GM19099 (cell line): Measurements from ENCODE around the gene DOCK8.

ENCODE experiments used
- POLR2A ChIP-seq: IDR thresholded peaks from 3 replicates; pipeline ENCODE4 v1.6.1; 2011; ENCODE audit warnings: low read depth; ENCODE audit not compliant: insufficient read length; ENCODE audit errors: extremely low read depth

DOCK8 gene

DNA sequence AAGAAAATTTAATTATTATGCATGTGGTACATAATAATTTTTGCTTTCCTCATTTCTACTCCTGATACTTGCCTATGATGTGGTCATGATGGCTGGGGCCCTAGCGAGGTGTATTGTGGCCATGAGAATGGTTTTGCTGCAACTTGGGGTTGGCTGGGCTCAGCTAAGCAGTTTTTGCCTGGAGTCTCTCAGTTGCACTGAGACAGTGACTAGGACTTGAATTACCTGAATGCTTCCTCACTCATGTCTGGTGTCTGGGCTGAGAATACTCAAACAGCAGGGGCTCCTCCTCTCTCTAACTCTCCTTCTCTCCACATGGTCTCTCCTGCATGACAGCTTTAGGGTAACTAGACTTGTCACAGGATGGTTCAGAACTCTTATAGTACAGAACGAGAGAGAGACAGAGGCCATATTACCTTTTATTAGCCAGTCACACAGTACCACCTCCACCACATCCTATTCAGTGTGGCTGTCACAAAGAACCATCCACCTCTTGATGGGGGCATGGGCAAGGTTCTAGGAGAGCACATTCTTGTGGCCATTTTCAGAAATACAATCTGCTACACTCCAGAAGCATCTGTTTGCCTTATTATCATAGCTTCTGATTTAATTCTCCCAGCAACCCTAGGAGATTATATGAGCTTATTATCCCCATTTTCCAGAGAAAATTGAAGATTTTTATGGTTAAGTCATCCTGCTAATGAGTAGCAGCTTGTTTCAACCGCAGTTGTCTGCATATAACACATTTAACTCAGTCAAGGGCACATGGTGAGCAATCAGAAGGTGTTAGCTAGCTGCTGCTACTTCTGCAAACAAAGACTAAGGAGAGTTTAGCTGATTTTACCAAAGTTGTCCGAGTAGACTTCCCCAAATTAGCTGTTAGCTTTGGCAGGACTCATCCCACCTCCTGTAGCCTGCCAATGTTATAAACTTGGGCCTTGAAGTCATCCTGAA lies 245.1 kb downstream of the DOCK8 start:
- TF ChIP-seq POLR2A: no peak

DNA sequence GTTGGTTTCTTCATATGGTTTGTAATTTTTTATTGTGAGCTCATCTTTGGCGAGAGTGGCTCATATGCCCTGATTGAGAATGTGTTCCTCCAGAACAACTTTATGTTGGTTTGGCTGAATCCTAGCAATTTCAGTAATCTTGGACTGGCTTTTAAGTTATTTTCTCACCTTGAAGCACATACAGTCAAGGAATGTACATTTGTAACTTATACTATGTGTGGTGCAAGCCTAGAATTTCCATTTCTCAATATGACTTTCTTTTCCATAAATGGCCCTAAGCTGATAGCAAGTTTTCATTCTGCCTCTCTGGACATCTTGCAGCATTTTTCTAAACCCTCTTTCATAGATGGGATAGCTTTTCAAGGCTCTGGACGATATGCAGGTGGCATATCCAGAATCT lies 247.5 kb downstream of the DOCK8 start:
- TF ChIP-seq POLR2A: no peak

DNA sequence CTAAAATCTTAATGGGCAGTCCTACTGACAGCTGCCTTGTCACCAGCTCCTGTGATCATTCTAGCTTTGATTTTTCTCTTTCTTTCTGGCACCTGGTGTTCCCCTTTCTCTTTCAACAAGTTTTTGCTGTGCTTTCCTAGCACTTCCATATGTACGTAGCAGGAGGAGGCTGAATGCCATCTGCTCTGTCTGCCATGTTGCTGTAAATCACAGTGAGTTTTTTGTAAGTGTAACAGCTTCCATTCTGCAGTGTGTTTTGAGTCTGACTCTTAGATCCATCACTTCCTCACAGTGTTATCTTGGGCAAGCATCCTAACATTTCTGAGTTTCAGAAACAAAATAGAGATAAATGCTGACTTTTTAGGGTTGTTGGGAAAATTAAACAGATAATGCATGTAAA lies 247.9 kb downstream of the DOCK8 start:
- no peak for TF ChIP-seq POLR2A

DNA sequence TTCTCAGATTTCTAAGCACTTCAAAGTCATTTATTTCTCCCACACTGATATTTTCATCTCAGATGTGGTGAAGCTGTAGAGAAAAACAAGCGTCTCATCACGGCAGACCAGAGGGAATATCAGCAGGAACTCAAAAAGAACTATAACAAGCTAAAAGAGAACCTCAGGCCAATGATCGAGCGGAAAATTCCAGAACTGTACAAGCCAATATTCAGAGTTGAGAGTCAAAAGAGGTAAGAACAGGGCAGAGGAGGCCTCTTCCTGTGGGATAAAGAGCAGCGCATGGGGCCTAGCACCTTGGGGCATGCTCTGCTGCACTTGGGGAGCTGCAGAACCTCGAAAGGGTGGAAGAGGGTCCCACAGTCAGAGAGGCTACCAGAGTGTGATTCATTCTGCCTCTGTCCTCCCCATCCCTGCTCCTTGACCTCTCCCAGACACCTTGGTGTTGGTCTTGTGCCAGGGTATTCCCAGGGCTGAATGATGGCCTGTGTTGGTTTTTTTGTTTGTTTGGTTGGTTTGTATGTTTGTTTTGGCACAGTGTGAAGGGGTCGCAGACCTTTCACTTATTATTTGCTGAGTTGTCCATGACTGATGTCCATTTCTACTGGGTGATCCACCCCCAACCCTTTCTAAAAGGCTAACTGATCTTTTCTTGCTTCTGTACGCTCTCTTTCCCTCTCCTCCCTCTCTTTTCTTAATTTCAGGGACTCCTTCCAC lies 248.9 kb downstream of the DOCK8 start:
- TF ChIP-seq POLR2A: no peak

DNA sequence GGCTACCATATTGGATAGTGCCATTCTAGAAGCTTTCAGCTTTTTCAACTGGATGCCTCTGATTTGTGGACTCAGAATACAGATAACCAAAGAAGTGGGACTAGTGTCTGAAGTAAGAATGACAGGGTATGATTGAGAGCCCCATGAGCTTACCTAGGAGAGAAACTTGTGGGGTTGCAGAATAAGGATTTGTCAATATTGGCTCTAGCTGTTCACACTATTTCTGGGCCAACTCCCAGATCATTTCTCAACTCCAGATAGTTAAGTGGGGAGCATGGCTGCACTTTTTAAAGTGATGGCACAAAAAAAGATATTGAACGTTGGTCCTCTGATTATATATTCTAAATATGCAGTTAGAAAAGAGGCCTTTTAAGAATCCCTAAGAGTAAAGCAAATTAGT lies 252.1 kb downstream of the DOCK8 start:
- TF ChIP-seq POLR2A: no peak

DNA sequence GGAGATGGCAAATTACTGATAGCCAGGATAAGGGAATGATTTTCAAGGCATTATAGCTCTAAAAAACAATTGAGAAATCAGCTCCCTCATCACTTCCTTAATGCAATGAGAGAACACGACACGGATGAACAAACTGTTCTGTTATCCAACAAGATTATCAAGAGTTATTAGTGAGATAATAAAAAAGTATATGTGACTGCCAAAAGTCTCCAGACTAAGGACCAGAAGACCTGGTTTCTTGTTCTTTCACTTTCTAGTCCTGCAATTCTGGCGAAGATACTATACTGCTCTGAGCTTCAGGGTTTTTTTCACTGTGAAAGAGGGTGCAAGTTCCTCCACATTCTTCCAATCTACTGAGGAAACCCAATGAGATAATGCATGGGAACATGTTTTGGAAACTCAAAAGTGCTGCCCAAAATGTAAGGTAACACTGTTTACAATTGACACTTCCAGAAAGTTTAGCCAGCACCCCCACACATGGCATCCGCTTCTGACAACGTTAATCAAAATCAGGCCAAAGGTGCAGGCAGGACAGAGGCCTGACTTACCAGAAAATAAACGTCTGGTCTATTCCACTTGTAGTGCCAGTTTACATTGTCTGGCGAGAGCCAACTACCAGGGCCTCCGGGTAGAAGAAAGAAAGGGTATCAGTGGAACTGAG lies 254.2 kb downstream of the DOCK8 start:
- TF ChIP-seq POLR2A: no peak

DNA sequence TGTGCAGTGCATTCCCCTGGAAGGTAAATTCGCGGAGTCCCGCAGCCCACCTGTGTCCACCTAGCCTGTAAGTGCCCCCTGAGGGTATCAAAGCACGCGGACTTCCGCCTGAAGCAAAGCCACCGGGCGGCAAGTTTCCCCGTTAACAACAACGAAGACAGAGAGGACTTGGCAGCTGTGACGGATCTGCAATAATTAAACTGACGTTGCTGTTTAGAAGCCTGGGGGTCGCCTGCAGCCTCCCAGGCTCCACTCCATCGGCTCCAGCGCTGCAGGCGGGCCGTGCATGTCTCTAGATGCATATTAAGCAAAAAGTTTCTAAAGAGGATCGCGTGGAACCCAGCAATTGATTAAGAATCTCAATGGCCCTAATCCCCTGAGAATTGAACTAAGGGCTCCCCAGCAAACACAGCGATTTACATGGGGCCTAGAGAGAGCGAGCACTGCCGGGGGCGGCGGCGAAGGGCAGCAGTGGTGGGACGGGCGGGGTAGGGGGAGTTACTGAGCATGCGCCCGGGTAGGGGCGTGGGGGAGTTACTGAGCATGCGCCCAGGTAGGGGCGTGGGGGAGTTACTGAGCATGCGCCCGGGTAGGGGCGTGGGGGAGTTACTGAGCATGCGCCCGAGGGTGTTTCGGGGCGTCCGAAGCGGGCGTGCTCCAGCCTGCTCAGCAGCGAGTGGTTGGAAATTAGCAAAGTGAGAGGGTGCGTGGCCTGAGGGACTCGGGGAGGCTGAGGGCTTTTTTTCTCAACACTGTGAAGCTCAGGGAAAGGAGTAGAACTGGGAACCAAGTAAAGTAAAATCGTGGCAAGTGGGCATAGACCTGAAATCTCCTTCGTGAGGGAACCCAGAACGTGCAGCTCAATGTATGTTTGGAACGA lies 255.2 kb downstream of the DOCK8 start:
- peak; percentile 87 for TF ChIP-seq POLR2A

DNA sequence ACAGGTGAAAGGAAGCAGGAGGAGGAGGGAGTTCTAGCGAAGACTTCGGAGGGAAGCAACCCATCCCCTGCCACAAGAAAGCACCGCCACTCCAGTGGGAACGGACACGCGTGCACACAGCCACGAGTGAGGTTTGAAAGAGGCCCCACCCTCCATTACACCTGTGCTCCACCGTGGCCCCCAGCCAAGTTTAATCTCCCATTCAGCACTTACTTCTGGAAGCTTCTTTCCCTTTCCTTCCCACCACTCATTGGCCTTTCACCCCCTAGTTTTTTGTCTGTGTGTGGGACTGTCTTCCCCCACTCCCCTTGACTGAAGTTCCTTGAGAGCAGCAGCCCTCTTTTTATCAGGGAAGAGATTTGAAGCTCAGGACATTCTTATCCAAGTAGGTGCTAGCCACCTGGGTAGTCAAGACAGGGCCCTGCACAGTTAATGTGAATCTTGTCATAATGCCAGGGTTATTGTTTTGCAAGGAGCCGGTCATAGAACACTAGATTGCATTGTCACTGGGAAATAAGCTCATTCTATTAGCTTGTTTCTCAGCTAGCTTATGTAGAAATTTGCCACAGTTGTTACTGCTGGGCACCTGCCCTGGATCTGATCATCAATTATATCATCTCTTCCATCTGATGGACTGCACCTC lies 256.0 kb downstream of the DOCK8 start:
- no peak for TF ChIP-seq POLR2A

DNA sequence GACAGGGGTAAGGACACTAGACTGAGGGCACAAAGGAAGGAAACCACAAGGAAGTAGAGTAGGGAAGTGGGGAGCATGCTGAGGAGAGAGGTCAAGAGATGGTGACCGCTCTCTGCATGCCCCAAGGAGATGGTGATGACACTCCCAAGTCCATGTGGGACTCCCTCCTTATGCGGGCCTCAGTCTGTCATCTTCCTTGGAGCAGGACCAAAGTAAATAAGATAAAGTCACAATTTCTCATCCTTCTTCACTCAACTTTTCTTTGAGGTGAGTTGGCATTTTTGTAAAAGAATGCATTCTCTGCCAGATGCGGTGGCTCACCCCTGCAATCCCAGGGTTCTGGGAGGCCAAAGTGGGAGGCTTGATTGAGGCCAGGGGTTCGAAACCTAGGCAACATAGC lies 256.7 kb downstream of the DOCK8 start:
- no peak for TF ChIP-seq POLR2A

DNA sequence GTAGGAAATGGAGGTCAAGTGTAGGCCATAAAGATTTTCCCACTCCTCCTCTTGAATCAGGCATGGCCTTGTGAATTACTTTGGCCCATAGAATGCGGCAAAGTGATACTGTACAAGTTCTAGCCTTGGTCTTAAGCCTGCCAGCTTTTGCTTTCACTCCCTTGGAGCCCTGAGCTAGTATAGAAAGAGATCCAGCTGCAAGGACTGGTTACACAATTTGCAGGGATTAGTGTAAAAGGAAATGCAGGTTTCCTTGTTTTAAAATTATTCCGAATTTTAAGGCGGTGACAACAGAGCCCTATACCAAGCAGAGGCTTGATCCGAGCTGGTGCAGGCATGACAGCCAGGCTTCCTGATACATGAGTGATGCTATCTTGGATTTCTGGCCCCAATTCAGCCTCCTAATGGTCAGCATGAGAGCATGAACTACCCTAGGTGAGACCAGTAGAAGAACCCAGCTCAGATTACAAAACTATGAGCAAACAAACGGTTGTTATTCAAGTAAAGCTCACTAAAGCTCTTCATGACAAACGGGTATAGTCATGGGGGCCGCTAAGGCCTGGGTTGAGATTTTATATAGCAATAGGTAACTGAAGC lies 257.9 kb downstream of the DOCK8 start:
- no peak for TF ChIP-seq POLR2A

DNA sequence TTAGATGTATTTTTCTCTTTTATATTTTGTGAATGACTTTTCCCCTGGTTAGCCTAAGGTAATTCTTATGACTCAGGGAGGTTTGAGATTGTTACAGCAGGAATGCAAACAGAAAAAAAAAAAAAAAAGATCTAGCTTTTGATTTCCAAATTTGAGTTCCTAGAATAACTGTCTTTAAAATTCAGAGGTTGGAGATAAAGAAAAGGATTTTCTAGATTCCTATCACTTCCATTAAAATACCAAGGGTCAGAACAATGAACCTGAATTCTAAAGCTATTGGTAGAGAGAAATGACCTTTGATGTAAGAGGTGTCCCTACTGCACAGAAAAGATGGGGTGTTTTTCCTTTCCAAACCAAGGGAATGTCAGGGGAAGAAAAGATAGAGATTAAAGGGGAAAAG lies 262.5 kb downstream of the DOCK8 start:
- no peak for TF ChIP-seq POLR2A

DNA sequence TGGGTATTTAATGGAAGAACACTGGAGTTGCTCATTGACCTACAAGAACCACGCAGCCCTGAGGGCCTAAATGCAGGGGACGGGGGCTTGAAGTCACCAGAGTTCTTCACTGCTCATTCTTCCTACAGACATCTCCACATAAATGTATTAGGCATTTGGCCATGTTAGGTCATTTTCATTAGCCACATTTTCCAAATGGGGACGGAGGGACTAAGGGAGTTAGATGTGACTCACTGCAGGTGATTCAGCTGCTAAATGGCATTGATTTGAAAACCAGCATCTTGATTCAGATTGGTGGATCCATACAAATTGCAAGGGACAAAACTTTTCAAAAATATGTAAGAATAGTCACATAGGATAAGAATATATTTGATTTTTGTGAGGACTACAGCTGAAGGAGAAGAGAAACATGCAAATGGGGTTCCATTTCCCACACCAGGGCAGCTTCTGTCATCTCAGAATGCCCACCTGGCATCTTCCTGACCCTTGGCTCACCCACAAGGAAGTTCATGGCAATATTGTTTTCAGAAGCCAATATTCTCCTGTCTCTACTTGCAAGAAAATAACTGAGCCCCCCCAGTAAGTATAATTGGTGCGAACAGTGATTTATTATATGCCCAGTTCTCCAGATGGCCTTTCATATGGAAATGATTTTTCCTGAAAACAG lies 264.8 kb downstream of the DOCK8 start:
- TF ChIP-seq POLR2A: no peak

DNA sequence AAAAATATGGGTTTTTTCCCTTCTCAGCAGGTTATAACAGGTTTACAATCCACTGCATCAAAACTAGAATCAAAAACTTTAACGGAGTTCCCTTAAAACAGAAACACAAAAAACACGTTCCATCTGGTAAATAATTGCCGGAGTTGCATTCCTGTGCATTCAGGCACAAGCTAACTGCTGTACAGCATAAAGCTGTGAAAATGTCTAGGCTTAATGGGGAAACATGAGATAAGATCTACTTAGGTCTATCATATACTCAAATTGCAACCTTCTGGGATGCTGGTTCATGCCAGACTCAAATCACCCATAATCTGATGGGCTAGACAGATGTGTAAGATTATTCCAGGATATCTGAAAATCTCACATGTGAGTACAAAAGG lies 265.3 kb downstream of the DOCK8 start:
- TF ChIP-seq POLR2A: no peak

DNA sequence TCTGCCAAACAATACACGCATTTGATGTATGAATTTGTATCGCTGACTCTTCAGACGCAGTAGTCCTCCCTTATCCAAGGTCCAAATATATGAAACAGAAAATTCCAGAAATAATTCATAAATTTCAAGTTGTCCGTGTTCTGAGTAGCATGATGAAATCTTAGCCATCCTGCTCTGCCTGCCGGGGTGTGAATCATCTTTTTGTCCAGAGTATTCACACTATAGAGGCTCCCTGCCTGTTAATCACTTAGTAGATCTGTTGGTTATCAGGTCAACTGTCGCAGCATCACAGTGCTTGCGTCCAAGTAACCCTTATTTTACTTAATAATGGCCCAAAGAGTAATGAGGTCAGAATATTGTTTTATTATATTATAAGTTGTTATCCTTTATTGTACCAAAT lies 268.1 kb downstream of the DOCK8 start:
- no peak for TF ChIP-seq POLR2A

DNA sequence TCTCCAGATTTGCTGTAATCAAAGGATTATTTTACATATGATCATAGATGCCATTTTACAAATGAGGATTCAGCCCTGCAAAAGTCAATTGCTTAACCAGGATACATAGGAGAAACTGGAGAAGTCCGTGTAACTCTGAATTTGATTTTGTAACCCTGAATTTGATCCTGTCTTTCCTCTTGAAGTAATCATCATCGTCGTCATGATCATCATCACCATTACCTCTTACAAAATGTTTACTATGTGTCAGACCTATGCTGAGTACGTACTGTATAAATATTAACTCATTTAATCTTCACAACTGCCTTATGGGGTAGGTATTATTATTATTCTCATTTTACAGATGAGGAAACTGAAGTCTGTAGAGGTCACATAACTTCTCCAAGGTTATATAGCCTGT lies 271.5 kb downstream of the DOCK8 start:
- no peak for TF ChIP-seq POLR2A
